ENCODE data around the gene ATF7. TPM values are rescaled to one million over a fixed set of nuclear protein-coding genes. Genes with fewer than 3 reads are reported as not detected.

Gene ATF7
- total and polyA plus RNA-seq, 2 experiments from 2014 or later = 9.1 to 13.8 TPM

DNA sequence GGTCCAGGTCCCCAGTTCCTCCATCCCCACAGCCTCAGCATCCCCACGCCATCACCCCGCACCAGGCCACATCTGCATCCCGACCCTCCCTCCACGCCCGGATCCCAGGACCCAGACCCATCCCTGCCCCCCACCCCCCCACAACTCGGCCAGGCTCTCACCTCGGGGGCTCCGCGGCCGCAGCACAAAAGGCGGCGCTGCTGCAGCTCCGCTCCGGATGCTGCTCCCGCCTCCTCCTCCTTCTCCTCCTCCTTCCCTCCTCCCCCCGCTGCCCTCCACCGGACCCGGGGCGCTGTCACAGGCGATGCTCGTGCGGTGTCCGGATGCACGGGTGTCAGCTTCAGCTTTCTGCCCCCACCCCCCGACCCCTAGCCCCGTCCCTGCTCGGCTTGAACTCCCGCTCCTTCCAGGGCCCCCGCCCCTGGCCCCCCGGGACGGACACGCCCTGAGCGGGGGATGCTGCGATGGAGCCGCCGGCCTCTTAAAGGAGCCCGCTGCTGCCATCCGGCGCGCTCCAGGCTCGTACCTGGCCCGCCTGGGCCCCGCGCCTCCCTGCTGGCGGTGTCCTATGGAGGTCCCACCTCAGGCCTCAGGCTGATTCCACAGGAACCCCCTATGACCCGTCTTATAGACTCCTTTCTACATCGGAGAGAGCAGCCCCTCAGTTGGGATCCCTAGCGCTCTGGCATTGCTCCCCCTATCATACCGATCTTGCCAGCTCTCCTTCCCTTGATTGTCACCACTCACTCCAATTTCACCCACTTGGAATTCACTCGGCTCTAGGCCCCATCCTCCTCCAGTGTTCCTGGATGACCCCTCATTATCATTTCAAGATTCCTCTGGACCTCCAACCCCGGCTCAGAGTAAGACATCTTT, 126.7 kb downstream of the ATF7 start, which contains the start of gene MAP3K12:
TSS of gene MAP3K12 (minus strand) at position 193 of the 876 bp plus-strand sequence. CDS start 12,067 bp downstream, outside the sequence.
- Histone ChIP-seq H3K27ac (peak within 1 kb of the TSS; percentile 97), H3K4me3 (peak within 1 kb of the TSS; percentile 26), H3K27me3 (no peaks in the 10 kb centered on the region), H3K36me3 (no peaks in the 10 kb centered on the region), H3K9me3 (ENCODE audit: low read depth) (no peaks in the 10 kb centered on the region), H3K4me1 (ENCODE audit: low read depth) (peaks cover 32% of the 10 kb centered on the region)
- peak; percentile 72 to 80 for DNase-seq (ENCODE audit: low read depth in 1 of 2, low spot score in 1 of 2)
- TF ChIP-seq, protein P1, sequence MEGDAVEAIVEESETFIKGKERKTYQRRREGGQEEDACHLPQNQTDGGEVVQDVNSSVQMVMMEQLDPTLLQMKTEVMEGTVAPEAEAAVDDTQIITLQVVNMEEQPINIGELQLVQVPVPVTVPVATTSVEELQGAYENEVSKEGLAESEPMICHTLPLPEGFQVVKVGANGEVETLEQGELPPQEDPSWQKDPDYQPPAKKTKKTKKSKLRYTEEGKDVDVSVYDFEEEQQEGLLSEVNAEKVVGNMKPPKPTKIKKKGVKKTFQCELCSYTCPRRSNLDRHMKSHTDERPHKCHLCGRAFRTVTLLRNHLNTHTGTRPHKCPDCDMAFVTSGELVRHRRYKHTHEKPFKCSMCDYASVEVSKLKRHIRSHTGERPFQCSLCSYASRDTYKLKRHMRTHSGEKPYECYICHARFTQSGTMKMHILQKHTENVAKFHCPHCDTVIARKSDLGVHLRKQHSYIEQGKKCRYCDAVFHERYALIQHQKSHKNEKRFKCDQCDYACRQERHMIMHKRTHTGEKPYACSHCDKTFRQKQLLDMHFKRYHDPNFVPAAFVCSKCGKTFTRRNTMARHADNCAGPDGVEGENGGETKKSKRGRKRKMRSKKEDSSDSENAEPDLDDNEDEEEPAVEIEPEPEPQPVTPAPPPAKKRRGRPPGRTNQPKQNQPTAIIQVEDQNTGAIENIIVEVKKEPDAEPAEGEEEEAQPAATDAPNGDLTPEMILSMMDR (IDR thresholded peaks at IDR 0.05; ENCODE audit: low read depth, low read length) = no peak

DNA sequence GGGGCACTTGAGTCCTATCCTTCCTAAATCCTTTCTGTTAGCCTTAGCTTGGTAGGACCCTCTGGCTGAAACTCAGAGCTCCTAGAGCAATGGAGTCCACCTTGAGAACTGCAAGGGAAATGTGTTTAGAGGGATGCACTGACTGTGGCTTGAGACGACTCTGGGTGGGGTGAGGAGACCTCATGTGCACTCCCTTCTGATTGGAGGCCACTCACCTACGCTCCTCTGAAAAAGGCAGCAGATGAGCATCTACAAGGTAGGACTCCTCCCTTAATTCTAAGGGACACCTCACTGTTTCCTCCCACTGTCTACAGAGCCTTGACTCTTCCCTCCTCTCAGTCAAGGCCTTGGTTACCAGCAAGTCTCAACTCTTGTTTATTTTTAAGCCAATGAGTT, 127.9 kb downstream of the ATF7 start:
- Histone ChIP-seq H3K36me3 (no peaks in the 10 kb centered on the region), H3K4me3 (no peak overlapping the region), H3K27ac (no peak overlapping the region), H3K27me3 (no peaks in the 10 kb centered on the region), H3K4me1 (ENCODE audit: low read depth) (peaks cover 44% of the 10 kb centered on the region), H3K9me3 (ENCODE audit: low read depth) (no peaks in the 10 kb centered on the region)
- no peak for DNase-seq (ENCODE audit: low read depth in 1 of 2, low spot score in 1 of 2)
- TF ChIP-seq, protein P1 (IDR thresholded peaks at IDR 0.05; ENCODE audit: low read depth, low read length) = no peak

DNA sequence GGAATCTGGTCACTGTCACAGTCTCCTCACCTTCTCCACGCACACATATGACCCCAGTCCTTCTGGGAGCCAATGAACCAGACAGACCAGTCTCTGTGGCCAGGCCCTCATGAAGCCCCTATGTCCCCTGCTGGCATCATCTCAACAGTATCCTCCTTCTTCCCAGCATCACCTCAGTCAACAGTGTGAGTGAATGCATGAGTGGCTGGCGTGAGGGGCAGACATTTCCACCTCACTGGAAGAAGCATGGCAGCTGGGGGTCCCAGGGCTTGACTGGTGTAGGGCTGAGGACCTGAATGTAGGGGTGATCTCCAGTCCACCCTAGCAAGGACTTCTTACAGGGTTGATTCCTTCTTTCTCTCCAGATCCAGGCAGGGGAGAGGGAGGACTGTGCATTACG, 128.7 kb downstream of the ATF7 start:
- no peak for DNase-seq (ENCODE audit: low read depth in 1 of 2, low spot score in 1 of 2)
- Histone ChIP-seq H3K9me3 (ENCODE audit: low read depth) (no peaks in the 10 kb centered on the region), H3K27me3 (no peaks in the 10 kb centered on the region), H3K4me1 (ENCODE audit: low read depth) (peaks cover 45% of the 10 kb centered on the region), H3K4me3 (no peak overlapping the region), H3K36me3 (no peaks in the 10 kb centered on the region), H3K27ac (no peak overlapping the region)
- TF ChIP-seq, protein P1 (IDR thresholded peaks at IDR 0.05; ENCODE audit: low read depth, low read length) = no peak

DNA sequence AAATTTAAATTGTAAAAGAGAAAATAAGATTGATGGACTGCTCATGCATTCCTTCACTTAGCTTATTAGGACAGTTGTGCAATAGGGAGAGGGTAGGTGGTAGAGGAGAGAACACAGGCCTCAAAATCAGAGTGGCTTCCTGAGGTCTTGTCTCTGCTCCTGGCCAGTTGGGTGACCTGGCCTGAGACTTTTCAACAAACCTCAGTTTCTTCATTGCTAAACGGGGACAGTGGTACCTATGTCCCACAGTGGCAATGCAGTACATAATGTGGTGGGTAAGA, 129.5 kb downstream of the ATF7 start:
- Histone ChIP-seq H3K4me3 (no peak overlapping the region), H3K4me1 (ENCODE audit: low read depth) (peaks cover 41% of the 10 kb centered on the region), H3K36me3 (no peaks in the 10 kb centered on the region), H3K27ac (peak overlapping the region; percentile 88), H3K9me3 (ENCODE audit: low read depth) (no peaks in the 10 kb centered on the region), H3K27me3 (no peaks in the 10 kb centered on the region)
- peak in 1 of 2 donors; percentile 40 for DNase-seq (ENCODE audit: low read depth in 1 of 2, low spot score in 1 of 2)
- TF ChIP-seq, protein P1 (IDR thresholded peaks at IDR 0.05; ENCODE audit: low read depth, low read length) = no peak

DNA sequence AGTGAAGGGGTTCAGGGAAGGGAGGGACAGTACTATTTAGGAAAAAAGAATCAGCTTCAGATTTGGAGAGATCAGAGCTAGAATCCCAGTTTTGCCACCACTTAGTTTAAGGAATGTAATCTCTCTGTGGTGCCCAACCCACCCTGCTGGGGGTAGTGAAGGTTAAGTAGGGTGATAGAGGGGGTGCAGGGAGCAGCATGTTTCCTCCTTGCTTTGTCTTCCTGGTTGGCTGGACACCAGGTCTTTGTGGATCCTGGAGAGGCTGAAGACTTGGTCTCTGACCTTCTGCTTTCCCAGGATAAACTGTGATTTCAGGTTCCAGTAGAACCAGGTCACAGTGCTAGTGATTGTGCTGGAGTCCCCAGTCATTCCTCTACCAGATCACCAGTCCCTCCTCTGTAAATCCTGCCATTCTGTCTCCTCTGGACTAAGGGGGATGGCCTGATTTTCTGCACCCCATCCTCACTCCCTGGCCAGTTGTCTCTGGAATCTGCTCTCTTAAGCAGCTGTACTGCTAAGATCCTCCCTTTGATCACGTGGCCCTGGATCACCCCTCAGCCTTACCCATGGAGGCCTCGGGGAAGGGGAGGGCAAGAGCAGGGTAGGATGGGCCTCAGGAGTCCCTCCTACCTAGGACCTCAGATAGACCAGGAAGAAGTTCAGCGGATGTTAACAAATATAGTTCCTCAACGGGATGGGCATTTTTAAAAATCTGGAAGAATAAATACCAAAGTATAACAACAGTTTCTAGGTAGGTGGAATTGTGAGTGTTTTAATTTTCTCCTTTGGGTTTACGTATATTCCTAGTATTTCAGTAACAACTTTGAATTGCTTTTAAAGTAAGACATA, 130.1 kb downstream of the ATF7 start:
- H3K27me3 ChIP-seq = no peaks in the 10 kb centered on the region
- H3K4me3 ChIP-seq = no peak overlapping the region
- H3K9me3 ChIP-seq (ENCODE audit: low read depth) = no peaks in the 10 kb centered on the region
- DNase-seq (ENCODE audit: low read depth in 1 of 2, low spot score in 1 of 2) = peak; percentile 85 to 91
- H3K27ac ChIP-seq = peak overlapping the region; percentile 88
- no peaks in the 10 kb centered on the region for H3K36me3 ChIP-seq
- TF ChIP-seq, protein P1 (IDR thresholded peaks at IDR 0.05; ENCODE audit: low read depth, low read length) = no peak
- peaks cover 38% of the 10 kb centered on the region for H3K4me1 ChIP-seq (ENCODE audit: low read depth)
